Skeletal muscle satellite cell (primary cell): ENCODE data around the gene CDC42BPG.
"Not testable (repeated sequence)": the region's sequence is repeated elsewhere in the genome, so short reads cannot be mapped to it uniquely, and the experiment has no call there.

Experiments used
- H3K27me3 ChIP-seq: 2 replicates; pipeline ENCODE4 v1.7.0; 2013; ENCODE audit warnings: low read length; ENCODE audit not compliant: control insufficient read depth, insufficient read depth
- H3K36me3 ChIP-seq: 2 replicates; pipeline ENCODE4 v1.7.0; 2013; ENCODE audit warnings: mild to moderate bottlenecking, control low read depth, low read length; ENCODE audit not compliant: insufficient read depth
- H3K4me1 ChIP-seq: 2 replicates; pipeline ENCODE4 v1.7.0; 2013; ENCODE audit warnings: low read length; ENCODE audit not compliant: control insufficient read depth, insufficient read depth
- H3K4me2 ChIP-seq: 2 replicates; pipeline ENCODE4 v1.7.0; 2013; ENCODE audit warnings: mild to moderate bottlenecking, low read length
- H3K4me3 ChIP-seq: 2 replicates; pipeline ENCODE4 v1.7.0; 2013; ENCODE audit warnings: low read length
- H3K9ac ChIP-seq: 2 replicates; pipeline ENCODE4 v1.7.0; 2013; ENCODE audit warnings: mild to moderate bottlenecking, low read depth, low read length, moderate library complexity
- H3K9me3 ChIP-seq: replicated peaks from 2 replicates; pipeline ENCODE4 v1.7.0; 2013; ENCODE audit warnings: mild to moderate bottlenecking, control low read depth, low read length

CDC42BPG gene

DNA sequence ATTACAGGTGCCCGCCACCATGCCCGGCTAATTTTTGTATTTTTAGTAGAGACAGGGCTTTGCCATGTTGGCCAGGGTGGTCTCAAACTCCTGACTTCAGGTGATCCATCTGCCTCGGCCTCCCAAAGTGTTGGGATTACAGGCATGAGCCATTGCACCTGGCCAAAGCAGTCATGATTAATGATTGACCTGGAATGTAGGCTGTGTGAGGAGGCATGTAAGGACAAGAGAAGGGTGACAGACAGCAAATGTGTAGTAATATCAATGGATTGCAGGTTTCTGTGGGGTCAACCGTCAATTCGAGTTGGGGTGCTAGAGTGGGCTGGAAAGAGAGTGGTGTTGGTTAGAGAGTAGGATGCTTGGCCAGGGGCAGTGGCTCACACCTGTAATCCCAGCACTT lies 29.0 kb downstream of the CDC42BPG start:
- H3K9ac ChIP-seq, H3K4me3 ChIP-seq, H3K9me3 ChIP-seq, H3K36me3 ChIP-seq, H3K4me2 ChIP-seq, H3K27me3 ChIP-seq, H3K4me1 ChIP-seq: not testable (repeated sequence)

DNA sequence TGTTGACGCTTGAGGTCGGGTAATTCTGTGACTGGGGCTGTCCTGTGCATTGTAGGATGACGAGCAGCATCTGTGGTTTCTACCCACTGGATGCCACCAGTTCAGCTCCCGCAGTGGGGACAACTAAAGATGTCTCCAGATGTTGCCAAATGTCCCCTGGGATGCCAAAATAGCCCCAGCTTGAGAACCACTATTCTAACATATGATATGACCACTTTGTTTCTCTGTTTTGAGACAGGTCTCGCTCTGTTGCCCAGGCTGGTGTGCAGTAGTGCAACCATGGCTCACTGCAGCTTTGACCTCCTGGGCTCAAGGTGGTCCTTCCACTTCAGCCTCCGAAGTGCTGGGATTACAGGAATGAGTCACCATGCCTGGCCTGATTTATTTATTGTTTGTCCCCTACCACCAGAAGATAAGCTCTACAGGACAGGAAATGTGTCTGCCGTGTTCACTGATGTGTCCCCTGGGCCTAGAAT lies 29.7 kb downstream of the CDC42BPG start:
- Histone ChIP-seq H3K9ac (no peak overlapping the region), H3K4me1 (peaks cover 1% of the 10 kb centered on the region), H3K27me3 (no peaks in the 10 kb centered on the region), H3K36me3 (no peaks in the 10 kb centered on the region), H3K4me2 (no peak overlapping the region), H3K4me3 (no peak overlapping the region), H3K9me3 (no peaks in the 10 kb centered on the region)

DNA sequence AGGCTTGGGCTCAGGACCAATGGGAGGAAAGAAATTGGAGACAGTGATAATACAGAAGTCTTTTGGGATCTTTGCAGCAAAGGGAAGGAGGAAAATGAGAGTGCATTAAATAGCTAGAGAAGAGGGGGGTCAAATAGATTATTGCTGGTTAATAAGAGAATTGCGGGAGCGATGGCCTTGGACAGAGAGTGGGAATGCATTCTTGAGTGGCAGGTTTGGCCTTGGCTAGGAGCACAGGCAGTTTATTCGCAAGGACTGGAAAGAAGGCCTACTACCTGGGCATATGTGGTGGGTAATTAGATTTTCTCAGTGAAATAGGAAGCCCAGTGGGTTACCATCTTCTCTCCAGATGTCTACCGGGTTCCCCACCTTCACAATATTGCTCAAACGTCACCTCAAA lies 30.6 kb downstream of the CDC42BPG start:
- Histone ChIP-seq H3K9me3 (no peaks in the 10 kb centered on the region), H3K36me3 (no peaks in the 10 kb centered on the region), H3K27me3 (no peaks in the 10 kb centered on the region), H3K4me2 (no peak overlapping the region), H3K4me3 (no peak overlapping the region), H3K4me1 (peaks cover 9% of the 10 kb centered on the region), H3K9ac (no peak overlapping the region)

DNA sequence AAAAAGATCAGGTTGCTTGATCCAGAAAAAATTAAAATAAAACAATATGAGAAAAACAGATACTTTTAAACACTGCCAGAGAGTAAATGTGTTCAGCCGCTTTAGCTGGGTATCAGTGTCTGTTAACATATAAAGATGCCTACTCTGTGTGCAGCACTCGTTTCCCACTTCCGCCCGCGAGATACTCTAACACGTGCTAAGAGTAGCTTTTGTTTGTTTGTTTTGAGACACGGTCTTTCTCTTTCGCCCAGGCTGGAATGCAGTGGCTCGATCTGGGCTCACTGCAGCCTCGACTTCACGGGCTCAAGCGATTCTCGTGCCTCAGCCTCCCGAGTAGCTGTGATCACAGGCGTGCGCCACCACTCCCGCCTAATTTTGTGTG lies 33.6 kb downstream of the CDC42BPG start:
- H3K27me3 ChIP-seq: no peaks in the 10 kb centered on the region
- peaks cover 9% of the 10 kb centered on the region for H3K4me1 ChIP-seq
- H3K36me3 ChIP-seq: peaks cover 12% of the 10 kb centered on the region
- H3K9me3 ChIP-seq: no peaks in the 10 kb centered on the region
- H3K4me2 ChIP-seq: peak overlapping the region; percentile 99
- peak overlapping the region; percentile 82 for H3K4me3 ChIP-seq
- no peak overlapping the region for H3K9ac ChIP-seq

DNA sequence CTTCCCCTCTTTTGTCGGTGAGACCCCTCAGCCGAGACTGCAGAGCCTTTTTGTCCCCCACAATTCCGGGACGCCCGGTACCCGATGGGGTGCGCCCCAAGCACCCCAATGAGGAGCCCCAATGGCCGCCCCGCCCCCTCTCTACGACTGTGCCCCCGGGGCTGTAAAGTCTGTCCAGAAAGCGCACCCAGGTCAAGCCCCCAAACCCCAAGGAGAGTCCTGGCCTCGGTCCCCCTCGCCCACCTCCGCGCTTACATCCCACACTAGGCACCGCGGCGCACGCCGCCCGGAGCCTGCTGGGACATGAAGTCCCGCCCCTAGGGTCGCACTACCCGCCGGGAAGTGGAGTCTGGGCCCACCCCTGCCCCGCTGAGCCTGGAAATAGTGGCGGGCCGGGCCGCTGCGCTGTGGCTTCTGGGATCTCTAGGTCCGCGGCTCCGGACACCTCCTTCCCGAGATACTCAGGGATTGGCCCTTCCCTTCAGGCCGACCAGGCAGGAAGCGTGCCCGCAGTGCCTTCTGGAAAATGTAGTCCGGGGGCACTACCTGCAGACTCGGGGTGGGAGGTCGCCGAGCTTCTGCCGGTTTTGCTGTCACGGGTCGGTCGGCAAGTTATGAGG lies 34.1 kb downstream of the CDC42BPG start, which contains the start of gene MEN1:
Gene MEN1 (minus strand): TSS at position 281 of the 620 bp plus-strand sequence. CDS start 442 bp downstream, outside the sequence.
- peak within 1 kb of the TSS; percentile 99 for H3K4me2 ChIP-seq

DNA sequence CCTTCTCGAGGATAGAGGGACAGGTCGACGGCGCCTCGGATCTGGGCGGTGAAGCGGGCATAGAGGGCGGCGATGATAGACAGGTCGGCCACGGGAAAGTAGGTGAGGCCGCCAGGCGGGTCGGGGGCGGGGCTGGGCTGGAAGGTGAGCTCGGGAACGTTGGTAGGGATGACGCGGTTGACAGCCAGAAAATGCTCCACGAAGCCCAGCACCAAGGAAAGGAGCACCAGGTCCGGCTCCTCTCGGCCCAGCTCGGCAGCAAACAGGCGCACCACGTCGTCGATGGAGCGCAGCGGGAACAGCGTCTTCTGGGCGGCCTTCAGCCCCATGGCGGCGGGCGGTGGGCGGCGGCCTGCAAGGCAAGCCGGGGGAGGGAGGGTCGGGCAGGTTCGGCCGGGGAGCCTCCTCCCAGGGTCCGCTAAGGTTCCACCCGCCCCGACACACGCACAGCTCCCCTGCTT lies 34.6 kb downstream of the CDC42BPG start:
- Histone ChIP-seq H3K9ac (peak overlapping the region; percentile 89), H3K27me3 (no peaks in the 10 kb centered on the region), H3K9me3 (no peaks in the 10 kb centered on the region), H3K4me3 (peak overlapping the region; percentile 82), H3K36me3 (peaks cover 20% of the 10 kb centered on the region), H3K4me2 (peak overlapping the region; percentile 99), H3K4me1 (peaks cover 9% of the 10 kb centered on the region)

More for the DNA sequence above, 34.1 kb downstream of the CDC42BPG start, which contains the start of gene MEN1:
- no peaks in the 10 kb centered on the region for H3K27me3 ChIP-seq
- peaks cover 9% of the 10 kb centered on the region for H3K4me1 ChIP-seq
- H3K4me3 ChIP-seq: peak within 1 kb of the TSS; percentile 82
- no peaks in the 10 kb centered on the region for H3K9me3 ChIP-seq
- H3K36me3 ChIP-seq: peaks cover 15% of the 10 kb centered on the region
- peak within 1 kb of the TSS; percentile 89 for H3K9ac ChIP-seq

DNA sequence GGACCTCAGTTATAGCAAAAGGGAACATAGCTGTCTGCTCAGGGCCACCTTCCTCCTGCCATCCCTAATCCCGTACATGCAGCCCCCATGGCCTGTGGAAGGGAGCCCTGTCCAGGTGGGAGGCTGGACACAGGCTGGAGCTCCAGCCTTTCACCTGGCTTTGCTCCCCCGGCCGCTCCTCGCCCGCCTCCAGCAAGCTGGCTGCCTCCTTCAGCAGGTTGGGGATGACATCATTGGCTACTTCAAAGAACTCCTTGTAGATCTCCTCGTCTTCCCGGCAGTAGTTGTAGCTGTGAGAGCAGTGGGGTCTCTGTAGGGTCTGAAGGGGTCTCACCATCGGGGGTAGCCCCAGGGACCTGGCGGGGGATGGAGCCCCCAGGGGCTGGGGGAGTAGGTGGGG lies 39.0 kb downstream of the CDC42BPG start:
- no peaks in the 10 kb centered on the region for H3K27me3 ChIP-seq
- H3K9ac ChIP-seq: no peak overlapping the region
- H3K4me2 ChIP-seq: no peak overlapping the region
- H3K4me1 ChIP-seq: peaks cover 17% of the 10 kb centered on the region
- H3K36me3 ChIP-seq: peaks cover 28% of the 10 kb centered on the region
- H3K4me3 ChIP-seq: no peak overlapping the region
- no peaks in the 10 kb centered on the region for H3K9me3 ChIP-seq

DNA sequence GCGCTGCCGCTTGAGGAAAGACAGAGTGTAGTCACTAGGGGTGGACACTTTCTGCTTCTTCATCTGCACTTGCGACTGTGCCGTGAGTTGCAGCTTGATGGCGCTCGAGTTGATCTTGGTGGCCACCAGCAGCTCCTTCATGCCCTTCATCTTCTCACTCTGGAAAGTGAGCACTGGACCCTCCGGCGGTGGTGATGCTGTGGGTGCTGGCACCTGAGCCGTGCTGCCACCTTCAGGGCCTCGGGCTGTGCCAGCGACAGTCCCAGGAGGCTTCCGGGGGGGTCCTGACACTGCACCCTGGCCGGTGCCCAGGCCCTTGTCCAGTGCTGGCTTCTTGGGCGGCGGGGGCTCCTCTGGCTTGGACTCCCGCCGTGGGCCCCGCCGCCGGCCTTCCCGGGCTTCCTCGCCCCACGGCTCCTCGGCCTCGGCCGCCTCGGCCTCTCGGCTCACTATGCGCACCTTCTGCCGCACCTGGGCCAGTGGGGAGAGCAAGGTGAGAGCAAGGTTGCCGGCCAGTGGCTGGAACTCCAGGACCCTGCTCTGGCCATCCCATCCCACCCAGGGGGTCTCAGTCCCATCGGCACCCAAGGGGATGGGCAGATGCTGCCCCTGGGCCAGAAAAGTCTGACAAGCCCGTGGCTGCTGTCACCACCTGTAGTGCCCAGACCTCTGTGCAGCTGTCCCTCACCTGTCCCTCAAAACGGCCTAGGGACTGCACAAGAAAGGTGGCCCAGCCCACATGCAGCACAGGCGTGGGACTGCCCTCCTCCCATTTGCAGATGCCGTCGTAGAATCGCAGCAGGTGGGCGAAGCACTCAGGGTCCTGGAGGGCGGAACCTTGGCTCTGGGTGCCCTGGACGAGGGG lies 39.9 kb downstream of the CDC42BPG start:
- Histone ChIP-seq H3K36me3 (peaks cover 28% of the 10 kb centered on the region), H3K4me2 (peak overlapping the region; percentile 96), H3K9me3 (no peaks in the 10 kb centered on the region), H3K4me3 (no peak overlapping the region), H3K27me3 (no peaks in the 10 kb centered on the region), H3K9ac (no peak overlapping the region), H3K4me1 (peaks cover 14% of the 10 kb centered on the region)

DNA sequence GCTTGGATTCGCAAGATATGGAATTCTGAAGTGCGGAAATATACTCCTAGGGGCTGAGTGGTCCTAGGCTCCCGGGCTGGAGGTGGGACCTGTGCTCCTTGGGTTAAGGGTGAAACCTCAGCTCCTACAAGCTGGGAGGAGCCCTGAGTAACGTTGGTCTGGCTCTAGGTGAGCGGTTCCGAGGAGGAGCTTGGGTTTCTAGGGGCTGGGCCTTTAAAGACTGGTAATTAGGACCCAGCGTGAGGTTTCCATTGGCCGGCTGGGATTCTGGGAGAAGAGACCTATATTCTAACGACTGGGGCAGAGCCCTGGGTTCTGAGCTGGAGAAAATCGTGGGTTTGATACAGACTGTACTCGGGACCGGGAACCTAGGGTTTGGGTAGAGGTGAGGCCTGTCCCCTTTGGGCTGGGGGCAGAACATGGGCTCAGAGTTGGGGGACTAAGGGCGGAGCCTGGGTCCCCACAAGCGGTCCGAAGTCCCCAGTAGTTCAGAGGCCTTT lies 40.6 kb downstream of the CDC42BPG start:
- H3K9ac ChIP-seq: peak overlapping the region; percentile 86
- peaks cover 8% of the 10 kb centered on the region for H3K4me1 ChIP-seq
- H3K4me3 ChIP-seq: peak overlapping the region; percentile 77
- peaks cover 28% of the 10 kb centered on the region for H3K36me3 ChIP-seq
- H3K9me3 ChIP-seq: no peaks in the 10 kb centered on the region
- H3K27me3 ChIP-seq: no peaks in the 10 kb centered on the region
- H3K4me2 ChIP-seq: peak overlapping the region; percentile 96

DNA sequence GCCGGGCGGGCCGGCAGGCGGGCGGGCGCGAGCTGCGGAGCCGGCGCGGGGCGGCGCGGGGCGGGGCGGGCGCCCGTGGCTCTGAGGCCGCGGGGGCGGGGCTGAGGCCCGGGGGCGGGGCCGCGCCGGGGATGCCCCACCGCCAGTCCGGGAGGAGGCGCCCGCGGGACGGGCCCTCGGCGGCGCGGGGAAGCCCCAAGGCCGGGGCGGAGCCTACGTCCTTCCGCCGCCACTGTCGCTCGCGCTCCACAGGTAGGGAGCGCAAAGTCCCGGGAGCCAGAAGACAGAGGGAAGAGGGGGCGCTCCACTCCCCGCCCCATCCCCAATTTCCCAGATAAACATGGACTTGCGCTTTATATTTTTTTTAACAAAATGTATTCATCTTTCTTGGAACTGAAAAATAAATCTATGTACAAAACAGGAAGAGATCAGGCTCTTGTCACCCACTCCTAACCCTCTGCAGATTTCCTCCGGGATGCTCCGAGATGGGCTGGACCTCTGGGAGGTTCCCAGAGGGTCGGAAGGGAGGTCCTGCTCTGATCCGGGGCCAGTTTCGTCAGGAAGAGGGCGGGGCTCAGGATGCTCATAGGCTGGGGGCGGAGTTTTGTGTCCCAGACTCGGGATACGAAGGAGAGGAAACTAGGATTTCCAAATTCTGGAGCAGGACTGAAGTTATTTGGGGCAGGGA lies 41.2 kb downstream of the CDC42BPG start, which contains the start of gene MAP4K2:
Gene MAP4K2 (minus strand): TSS at position 57 of the 688 bp plus-strand sequence. CDS start 65 bp downstream, outside the sequence.
- H3K27me3 ChIP-seq: no peaks in the 10 kb centered on the region
- H3K4me3 ChIP-seq: peak within 1 kb of the TSS; percentile 77
- peaks cover 27% of the 10 kb centered on the region for H3K36me3 ChIP-seq
- H3K9ac ChIP-seq: peak within 1 kb of the TSS; percentile 86
- H3K4me1 ChIP-seq: peaks cover 8% of the 10 kb centered on the region
- H3K9me3 ChIP-seq: no peaks in the 10 kb centered on the region
- peak within 1 kb of the TSS; percentile 96 for H3K4me2 ChIP-seq
